HG03097 (cell line): ENCODE measurements around the gene BRSK2.

Experiments used
- ATAC-seq: cut with Tn5 transposase; IDR thresholded peaks from one replicate; pipeline ENCODE4 v1.9.1; 2021; ENCODE audit not compliant: unreplicated experiment, low FRiP score

Gene BRSK2

GRCh38 chr11:1448882-1449281, 59.1 kb downstream of the BRSK2 start:
- no peak for ATAC-seq

- no peak for ATAC-seq
Measured at GRCh38 chr11:1449490-1450243, 59.9 kb downstream of the BRSK2 start.

GRCh38 chr11:1450344-1450875, 60.7 kb downstream of the BRSK2 start:
- no peak for ATAC-seq

GRCh38 chr11:1450949-1451710, 61.4 kb downstream of the BRSK2 start:
- ATAC-seq: no peak

GRCh38 chr11:1451781-1452470, 62.2 kb downstream of the BRSK2 start:
- ATAC-seq: no peak

- ATAC-seq: no peak
Measured at GRCh38 chr11:1452744-1453143, 63.0 kb downstream of the BRSK2 start.

- ATAC-seq: no peak
Measured at GRCh38 chr11:1453611-1454034, 63.9 kb downstream of the BRSK2 start.

GRCh38 chr11:1454576-1454975, 64.8 kb downstream of the BRSK2 start:
- ATAC-seq: no peak

- no peak for ATAC-seq
Measured at GRCh38 chr11:1455032-1455762, 65.5 kb downstream of the BRSK2 start.

- no peak for ATAC-seq
Measured at GRCh38 chr11:1455763-1456060, 66.0 kb downstream of the BRSK2 start.

- ATAC-seq: no peak
Measured at GRCh38 chr11:1456176-1456575, 66.4 kb downstream of the BRSK2 start.

GRCh38 chr11:1456596-1457325, 67.0 kb downstream of the BRSK2 start:
- ATAC-seq: no peak

GRCh38 chr11:1457326-1457680, 67.6 kb downstream of the BRSK2 start:
- ATAC-seq: no peak

- ATAC-seq: no peak
Measured at GRCh38 chr11:1457856-1458255, 68.1 kb downstream of the BRSK2 start.

GRCh38 chr11:1458340-1459218, 68.8 kb downstream of the BRSK2 start:
- no peak for ATAC-seq

- no peak for ATAC-seq
Measured at GRCh38 chr11:1459219-1459575, 69.5 kb downstream of the BRSK2 start.

GRCh38 chr11:1459764-1460395, 70.1 kb downstream of the BRSK2 start:
- ATAC-seq: no peak

- ATAC-seq: no peak
Measured at GRCh38 chr11:1460396-1460985, 70.8 kb downstream of the BRSK2 start.
